HepG2 (cell line): Measurements from ENCODE around the gene CMPK2. TPM values are rescaled to one million over a fixed set of nuclear protein-coding genes. Genes with fewer than 3 reads are reported as not detected.

Experiments used
- ATF1 ChIP-seq: IDR thresholded peaks from 2 replicates; pipeline ENCODE4 v1.6.1; 2016; ENCODE audit warnings: mild to moderate bottlenecking, control low read depth
- ATM ChIP-seq: fragments of 450-650 bp; IDR thresholded peaks from 2 replicates; pipeline ENCODE4 v1.7.1; 2017; ENCODE audit warnings: mild to moderate bottlenecking, borderline replicate concordance
- ETV5 ChIP-seq: IDR thresholded peaks from 2 replicates; pipeline ENCODE4 v1.6.1; 2018; ENCODE audit warnings: missing biosample characterization, missing genetic modification reagents, inconsistent platforms, borderline replicate concordance
- GTF3A ChIP-seq: sonication (generic); formaldehyde crosslinking; conservative IDR thresholded peaks from 2 replicates; pipeline ENCODE4 v1.4.0; 2020; ENCODE audit warnings: mild to moderate bottlenecking, missing genetic modification reagents
- MYPOP ChIP-seq: sonication (generic); formaldehyde crosslinking; IDR thresholded peaks from 2 replicates; pipeline ENCODE4 v1.8.1; 2023; ENCODE audit warnings: mild to moderate bottlenecking, moderate library complexity, missing genetic modification reagents
- RBM39 ChIP-seq: fragments of 200-400 bp; formaldehyde crosslinking; IDR thresholded peaks from one replicate; pipeline ENCODE4 v1.6.1; 2018; ENCODE audit warnings: antibody characterized with exemption, mild to moderate bottlenecking, low read depth, low read length; ENCODE audit not compliant: poor library complexity, severe bottlenecking
- RXRB ChIP-seq: IDR thresholded peaks from 2 replicates; pipeline ENCODE4 v1.6.1; 2016; ENCODE audit warnings: borderline replicate concordance, missing genetic modification reagents, missing compliant biosample characterization
- SP2 ChIP-seq: sonication (generic); formaldehyde crosslinking; IDR thresholded peaks from 2 replicates; pipeline ENCODE4 v1.5.1; 2020; ENCODE audit warnings: mild to moderate bottlenecking, missing genetic modification reagents
- STAT5B ChIP-seq: sonication (generic); formaldehyde crosslinking; IDR thresholded peaks from 2 replicates; pipeline ENCODE4 v1.4.0; 2020; ENCODE audit warnings: missing genetic modification reagents
- TEF ChIP-seq: sonication (generic); formaldehyde crosslinking; IDR thresholded peaks from 2 replicates; pipeline ENCODE4 v1.5.0; 2020; ENCODE audit warnings: missing genetic modification reagents
- ZNF138 ChIP-seq: sonication (generic); formaldehyde crosslinking; IDR thresholded peaks from 2 replicates; pipeline ENCODE4 v1.5.0; 2020; ENCODE audit warnings: mild to moderate bottlenecking, low read depth, missing genetic modification reagents
- ZNF383 ChIP-seq: sonication (generic); formaldehyde crosslinking; IDR thresholded peaks from 2 replicates; pipeline ENCODE4 v1.4.0; 2020; ENCODE audit warnings: missing genetic modification reagents, mild to moderate bottlenecking, borderline replicate concordance
- ZNF747 ChIP-seq: sonication (generic); formaldehyde crosslinking; IDR thresholded peaks from 2 replicates; pipeline ENCODE4 v1.8.1; 2023; ENCODE audit warnings: missing genetic modification reagents, mild to moderate bottlenecking, borderline replicate concordance
- polyA plus RNA-seq, 8 experiments: library from polyadenylated mRNA; depleted of rRNA in 3 of 8; stranded (reverse) in 7 of 8; unstranded in 1 of 8; fragments of >200 nt; fragmentation: Illumina TruSeq in 4 of 8; extraction: Trizol in 4 of 8; gene quantifications; 2 replicates each; pipeline versions ENCODE4 v1.2.1 to v1.2.3, GENCODE V29; 2011 to 2016; ENCODE audit warnings: low read depth in 4 of 8, missing spikeins in 1 of 8, mixed read lengths in 1 of 8; ENCODE audit not compliant: insufficient read depth in 1 of 8
- total RNA-seq, 5 experiments: library from RNA; depleted of rRNA; stranded (reverse); fragments of >200 nt; fragmentation: Illumina TruSeq; extraction: Trizol; gene quantifications; 2 replicates each; pipeline ENCODE4 v1.2.3, GENCODE V29; 2016; ENCODE audit warnings: low read depth in 1 of 5
- TF ChIP-seq, protein P1 (sequence below): sonication (generic); formaldehyde crosslinking; IDR thresholded peaks from 2 replicates; pipeline ENCODE4 v1.4.0; 2020; ENCODE audit warnings: mild to moderate bottlenecking, missing genetic modification reagents
- TF ChIP-seq, protein P2 (sequence below): sonication (generic); formaldehyde crosslinking; IDR thresholded peaks from 2 replicates; pipeline ENCODE4 v1.4.0; 2020; ENCODE audit warnings: missing genetic modification reagents, borderline replicate concordance
- TF ChIP-seq, protein P3 (sequence below): sonication (generic); formaldehyde crosslinking; IDR thresholded peaks from 2 replicates; pipeline ENCODE4 v1.4.0; 2020; ENCODE audit warnings: missing genetic modification reagents

The CMPK2 gene
- total and polyA plus RNA-seq, 2 of the 13 experiments (the other 11 are each of a cell fraction or from before 2014, with no cell fraction given): 0.04 to 1.0 TPM

DNA sequence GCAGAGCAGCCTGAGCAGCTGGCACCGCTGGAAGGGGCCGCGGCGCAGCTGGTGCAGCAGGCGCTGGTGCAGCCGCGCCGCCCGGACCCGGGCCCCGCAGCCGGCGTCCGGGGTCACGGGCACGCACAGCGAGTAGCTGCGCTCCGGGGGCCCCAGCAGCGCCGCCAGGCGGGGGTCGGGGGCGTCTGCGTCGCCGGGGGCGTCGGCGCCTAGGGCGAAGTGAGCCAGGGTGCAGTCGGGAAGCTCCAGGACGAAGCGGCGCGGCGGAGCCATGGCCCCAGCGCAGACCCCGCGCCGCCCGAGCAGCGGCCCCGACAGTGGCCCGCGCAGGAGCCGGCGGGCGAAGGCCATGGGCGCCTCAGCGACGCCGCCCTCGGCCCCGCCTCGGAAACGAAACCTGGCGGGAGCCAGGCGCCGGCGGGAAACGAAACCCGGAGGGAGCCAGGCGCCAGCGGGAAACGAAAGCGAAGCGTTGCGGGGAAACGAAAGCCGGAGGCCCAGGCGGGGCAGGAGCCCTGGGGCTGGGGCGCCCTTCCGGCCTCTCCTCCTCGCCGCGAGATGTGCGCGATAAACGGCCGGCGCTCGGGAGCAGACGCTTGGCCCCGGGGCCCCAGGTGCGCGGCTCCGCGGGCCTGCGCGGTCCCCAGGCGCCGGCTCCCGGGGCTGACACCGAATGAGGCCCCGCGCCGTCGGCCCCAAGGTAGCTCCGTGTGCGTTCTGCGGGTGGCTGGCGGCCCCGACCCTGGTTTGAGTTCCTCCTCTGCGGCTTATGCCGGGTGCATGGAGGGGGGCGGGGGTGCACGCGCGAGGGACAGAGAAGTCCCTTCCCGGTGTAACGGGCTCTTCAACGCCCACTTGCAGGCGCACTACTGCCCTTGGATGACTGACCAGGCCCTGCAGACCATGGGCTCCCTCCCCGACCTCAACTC is at the start of gene CMPK2 (continued):
- no peak for TF ChIP-seq ZNF383 (CRISPR knock-in tag)
- no peak for TF ChIP-seq ATM
- no peak for TF ChIP-seq TEF (CRISPR knock-in tag)
- TF ChIP-seq ATF1: no peak
- TF ChIP-seq, protein P1, sequence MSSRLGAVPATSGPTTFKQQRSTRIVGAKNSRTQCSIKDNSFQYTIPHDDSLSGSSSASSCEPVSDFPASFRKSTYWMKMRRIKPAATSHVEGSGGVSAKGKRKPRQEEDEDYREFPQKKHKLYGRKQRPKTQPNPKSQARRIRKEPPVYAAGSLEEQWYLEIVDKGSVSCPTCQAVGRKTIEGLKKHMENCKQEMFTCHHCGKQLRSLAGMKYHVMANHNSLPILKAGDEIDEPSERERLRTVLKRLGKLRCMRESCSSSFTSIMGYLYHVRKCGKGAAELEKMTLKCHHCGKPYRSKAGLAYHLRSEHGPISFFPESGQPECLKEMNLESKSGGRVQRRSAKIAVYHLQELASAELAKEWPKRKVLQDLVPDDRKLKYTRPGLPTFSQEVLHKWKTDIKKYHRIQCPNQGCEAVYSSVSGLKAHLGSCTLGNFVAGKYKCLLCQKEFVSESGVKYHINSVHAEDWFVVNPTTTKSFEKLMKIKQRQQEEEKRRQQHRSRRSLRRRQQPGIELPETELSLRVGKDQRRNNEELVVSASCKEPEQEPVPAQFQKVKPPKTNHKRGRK (CRISPR knock-in tag): no peak
- TF ChIP-seq, protein P2, sequence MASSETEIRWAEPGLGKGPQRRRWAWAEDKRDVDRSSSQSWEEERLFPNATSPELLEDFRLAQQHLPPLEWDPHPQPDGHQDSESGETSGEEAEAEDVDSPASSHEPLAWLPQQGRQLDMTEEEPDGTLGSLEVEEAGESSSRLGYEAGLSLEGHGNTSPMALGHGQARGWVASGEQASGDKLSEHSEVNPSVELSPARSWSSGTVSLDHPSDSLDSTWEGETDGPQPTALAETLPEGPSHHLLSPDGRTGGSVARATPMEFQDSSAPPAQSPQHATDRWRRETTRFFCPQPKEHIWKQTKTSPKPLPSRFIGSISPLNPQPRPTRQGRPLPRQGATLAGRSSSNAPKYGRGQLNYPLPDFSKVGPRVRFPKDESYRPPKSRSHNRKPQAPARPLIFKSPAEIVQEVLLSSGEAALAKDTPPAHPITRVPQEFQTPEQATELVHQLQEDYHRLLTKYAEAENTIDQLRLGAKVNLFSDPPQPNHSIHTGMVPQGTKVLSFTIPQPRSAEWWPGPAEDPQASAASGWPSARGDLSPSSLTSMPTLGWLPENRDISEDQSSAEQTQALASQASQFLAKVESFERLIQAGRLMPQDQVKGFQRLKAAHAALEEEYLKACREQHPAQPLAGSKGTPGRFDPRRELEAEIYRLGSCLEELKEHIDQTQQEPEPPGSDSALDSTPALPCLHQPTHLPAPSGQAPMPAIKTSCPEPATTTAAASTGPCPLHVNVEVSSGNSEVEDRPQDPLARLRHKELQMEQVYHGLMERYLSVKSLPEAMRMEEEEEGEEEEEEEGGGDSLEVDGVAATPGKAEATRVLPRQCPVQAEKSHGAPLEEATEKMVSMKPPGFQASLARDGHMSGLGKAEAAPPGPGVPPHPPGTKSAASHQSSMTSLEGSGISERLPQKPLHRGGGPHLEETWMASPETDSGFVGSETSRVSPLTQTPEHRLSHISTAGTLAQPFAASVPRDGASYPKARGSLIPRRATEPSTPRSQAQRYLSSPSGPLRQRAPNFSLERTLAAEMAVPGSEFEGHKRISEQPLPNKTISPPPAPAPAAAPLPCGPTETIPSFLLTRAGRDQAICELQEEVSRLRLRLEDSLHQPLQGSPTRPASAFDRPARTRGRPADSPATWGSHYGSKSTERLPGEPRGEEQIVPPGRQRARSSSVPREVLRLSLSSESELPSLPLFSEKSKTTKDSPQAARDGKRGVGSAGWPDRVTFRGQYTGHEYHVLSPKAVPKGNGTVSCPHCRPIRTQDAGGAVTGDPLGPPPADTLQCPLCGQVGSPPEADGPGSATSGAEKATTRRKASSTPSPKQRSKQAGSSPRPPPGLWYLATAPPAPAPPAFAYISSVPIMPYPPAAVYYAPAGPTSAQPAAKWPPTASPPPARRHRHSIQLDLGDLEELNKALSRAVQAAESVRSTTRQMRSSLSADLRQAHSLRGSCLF (CRISPR knock-in tag): no peak
- TF ChIP-seq RBM39: peak; percentile 46
- TF ChIP-seq GTF3A (CRISPR knock-in tag): no peak
- TF ChIP-seq, protein P3, sequence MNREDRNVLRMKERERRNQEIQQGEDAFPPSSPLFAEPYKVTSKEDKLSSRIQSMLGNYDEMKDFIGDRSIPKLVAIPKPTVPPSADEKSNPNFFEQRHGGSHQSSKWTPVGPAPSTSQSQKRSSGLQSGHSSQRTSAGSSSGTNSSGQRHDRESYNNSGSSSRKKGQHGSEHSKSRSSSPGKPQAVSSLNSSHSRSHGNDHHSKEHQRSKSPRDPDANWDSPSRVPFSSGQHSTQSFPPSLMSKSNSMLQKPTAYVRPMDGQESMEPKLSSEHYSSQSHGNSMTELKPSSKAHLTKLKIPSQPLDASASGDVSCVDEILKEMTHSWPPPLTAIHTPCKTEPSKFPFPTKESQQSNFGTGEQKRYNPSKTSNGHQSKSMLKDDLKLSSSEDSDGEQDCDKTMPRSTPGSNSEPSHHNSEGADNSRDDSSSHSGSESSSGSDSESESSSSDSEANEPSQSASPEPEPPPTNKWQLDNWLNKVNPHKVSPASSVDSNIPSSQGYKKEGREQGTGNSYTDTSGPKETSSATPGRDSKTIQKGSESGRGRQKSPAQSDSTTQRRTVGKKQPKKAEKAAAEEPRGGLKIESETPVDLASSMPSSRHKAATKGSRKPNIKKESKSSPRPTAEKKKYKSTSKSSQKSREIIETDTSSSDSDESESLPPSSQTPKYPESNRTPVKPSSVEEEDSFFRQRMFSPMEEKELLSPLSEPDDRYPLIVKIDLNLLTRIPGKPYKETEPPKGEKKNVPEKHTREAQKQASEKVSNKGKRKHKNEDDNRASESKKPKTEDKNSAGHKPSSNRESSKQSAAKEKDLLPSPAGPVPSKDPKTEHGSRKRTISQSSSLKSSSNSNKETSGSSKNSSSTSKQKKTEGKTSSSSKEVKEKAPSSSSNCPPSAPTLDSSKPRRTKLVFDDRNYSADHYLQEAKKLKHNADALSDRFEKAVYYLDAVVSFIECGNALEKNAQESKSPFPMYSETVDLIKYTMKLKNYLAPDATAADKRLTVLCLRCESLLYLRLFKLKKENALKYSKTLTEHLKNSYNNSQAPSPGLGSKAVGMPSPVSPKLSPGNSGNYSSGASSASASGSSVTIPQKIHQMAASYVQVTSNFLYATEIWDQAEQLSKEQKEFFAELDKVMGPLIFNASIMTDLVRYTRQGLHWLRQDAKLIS: no peak
- TF ChIP-seq SP2 (CRISPR knock-in tag): no peak
- no peak for TF ChIP-seq ZNF138 (CRISPR knock-in tag)
- no peak for TF ChIP-seq RXRB (CRISPR knock-in tag)
- peak; percentile 46; the same call in 1 of the 2 replicates for TF ChIP-seq MYPOP
- TF ChIP-seq ZNF747: no peak
- TF ChIP-seq STAT5B: no peak
- peak; percentile 57 for TF ChIP-seq ETV5 (CRISPR knock-in tag)
